Mesothelial cell of epicardium (in vitro differentiated cells): ENCODE results near the gene SLC28A1. TPM values are rescaled to one million over a fixed set of nuclear protein-coding genes. Genes with fewer than 3 reads are reported as not detected.

Source experiments
- DNase-seq, 2 experiments: peaks; one replicate each; pipeline ENCODE4 v3.0.0; 2021; ENCODE audit warnings: low spot score in 2 of 2; ENCODE audit not compliant: unreplicated experiment in 2 of 2
- H3K27ac Mint-ChIP-seq: 2 replicates; pipeline ENCODE4 v1.8.0; 2021; ENCODE audit warnings: mixed read lengths
- H3K27me3 Mint-ChIP-seq: 2 replicates; pipeline ENCODE4 v1.8.0; 2021; ENCODE audit warnings: low read depth, mixed read lengths
- H3K36me3 Mint-ChIP-seq: 2 replicates; pipeline ENCODE4 v1.8.0; 2021; ENCODE audit warnings: mixed read lengths
- H3K4me1 Mint-ChIP-seq: 2 replicates; pipeline ENCODE4 v1.8.0; 2021; ENCODE audit warnings: mixed read lengths
- H3K4me3 Mint-ChIP-seq: 2 replicates; pipeline ENCODE4 v1.8.0; 2021; ENCODE audit warnings: mild to moderate bottlenecking, moderate library complexity, mixed read lengths
- H3K9me3 Mint-ChIP-seq: 2 replicates; pipeline ENCODE4 v1.8.0; 2021; ENCODE audit warnings: mixed read lengths
- CTCF ChIP-seq: fragments of 200-600 bp; sonication (generic); IDR thresholded peaks from one replicate; pipeline ENCODE4 v1.5.0; 2021; ENCODE audit warnings: antibody characterized with exemption; ENCODE audit not compliant: unreplicated experiment
- total RNA-seq: library from RNA; stranded (reverse); gene quantifications from 3 replicates; pipeline ENCODE4 v1.2.1, GENCODE V29; 2021

The SLC28A1 gene
- total RNA-seq, 1 donor from 2014 or later = 0.20 TPM

DNA sequence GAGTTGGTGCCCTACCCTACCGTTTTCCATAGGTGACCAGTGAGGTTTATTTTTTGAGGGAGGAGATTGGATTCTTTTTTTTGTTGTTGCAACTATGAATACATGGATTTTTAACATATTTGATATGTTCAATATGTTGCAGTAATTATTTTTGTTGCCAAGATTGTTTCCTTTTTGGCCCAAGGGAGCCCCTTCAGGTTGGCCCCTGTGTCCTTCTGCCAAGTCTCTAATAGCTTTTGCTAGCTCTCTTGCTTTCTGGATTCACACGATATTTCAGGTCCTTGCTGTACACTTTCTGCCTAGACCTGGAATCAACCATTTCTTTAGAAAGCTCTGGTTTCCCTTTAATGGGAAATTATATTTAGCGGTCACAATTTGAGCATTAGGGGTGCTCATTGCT is 22.7 kb upstream of the SLC28A1 start:
- no peaks in the 10 kb centered on the region for H3K9me3 Mint-ChIP-seq
- no peak for TF ChIP-seq CTCF
- no peak for DNase-seq
- H3K27me3 Mint-ChIP-seq = no peaks in the 10 kb centered on the region
- H3K4me3 Mint-ChIP-seq = no peak overlapping the region
- no peak overlapping the region for H3K27ac Mint-ChIP-seq
- no peaks in the 10 kb centered on the region for H3K4me1 Mint-ChIP-seq
- peaks cover 2% of the 10 kb centered on the region for H3K36me3 Mint-ChIP-seq

DNA sequence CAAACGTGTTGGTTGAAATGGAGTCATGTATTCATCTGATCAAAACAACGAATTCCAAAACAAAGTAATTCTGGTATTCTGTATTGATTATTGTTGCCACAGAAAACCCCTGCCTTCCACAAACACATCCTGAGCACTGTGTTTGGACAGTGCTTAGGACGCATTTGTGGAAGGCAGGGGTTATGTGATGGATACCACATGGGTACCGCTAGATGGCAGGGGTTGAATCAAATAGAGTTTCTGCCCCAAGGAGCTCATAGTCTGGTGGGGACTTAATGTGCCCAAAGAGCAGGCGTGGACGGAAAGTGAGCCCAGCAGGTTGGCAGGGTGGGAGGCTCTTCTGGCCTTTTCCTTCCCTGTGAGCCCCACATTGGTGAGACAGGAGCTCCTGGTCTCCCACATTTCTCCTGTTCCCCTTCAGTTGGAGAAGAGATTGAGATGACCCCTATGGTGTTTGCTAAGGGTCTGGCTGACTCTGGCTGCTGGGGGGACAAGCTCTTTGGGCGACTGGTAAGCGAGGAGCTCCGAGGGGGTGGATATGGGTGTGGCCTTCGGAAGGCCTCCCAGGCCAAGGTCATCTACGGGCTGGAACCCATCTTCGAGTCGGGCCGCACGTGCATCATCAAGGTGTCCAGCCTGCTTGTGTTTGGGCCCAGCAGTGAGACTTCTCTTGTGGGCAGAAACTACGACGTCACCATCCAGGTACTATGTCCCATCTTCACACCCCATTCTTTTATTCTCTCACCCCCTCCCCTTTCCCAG is 22.1 kb upstream of the SLC28A1 start:
- Mint-ChIP-seq H3K4me3 (no peak overlapping the region), H3K36me3 (peaks cover 2% of the 10 kb centered on the region), H3K27me3 (no peaks in the 10 kb centered on the region), H3K27ac (no peak overlapping the region), H3K4me1 (no peaks in the 10 kb centered on the region), H3K9me3 (no peaks in the 10 kb centered on the region)
- DNase-seq = no peak
- TF ChIP-seq CTCF = no peak

DNA sequence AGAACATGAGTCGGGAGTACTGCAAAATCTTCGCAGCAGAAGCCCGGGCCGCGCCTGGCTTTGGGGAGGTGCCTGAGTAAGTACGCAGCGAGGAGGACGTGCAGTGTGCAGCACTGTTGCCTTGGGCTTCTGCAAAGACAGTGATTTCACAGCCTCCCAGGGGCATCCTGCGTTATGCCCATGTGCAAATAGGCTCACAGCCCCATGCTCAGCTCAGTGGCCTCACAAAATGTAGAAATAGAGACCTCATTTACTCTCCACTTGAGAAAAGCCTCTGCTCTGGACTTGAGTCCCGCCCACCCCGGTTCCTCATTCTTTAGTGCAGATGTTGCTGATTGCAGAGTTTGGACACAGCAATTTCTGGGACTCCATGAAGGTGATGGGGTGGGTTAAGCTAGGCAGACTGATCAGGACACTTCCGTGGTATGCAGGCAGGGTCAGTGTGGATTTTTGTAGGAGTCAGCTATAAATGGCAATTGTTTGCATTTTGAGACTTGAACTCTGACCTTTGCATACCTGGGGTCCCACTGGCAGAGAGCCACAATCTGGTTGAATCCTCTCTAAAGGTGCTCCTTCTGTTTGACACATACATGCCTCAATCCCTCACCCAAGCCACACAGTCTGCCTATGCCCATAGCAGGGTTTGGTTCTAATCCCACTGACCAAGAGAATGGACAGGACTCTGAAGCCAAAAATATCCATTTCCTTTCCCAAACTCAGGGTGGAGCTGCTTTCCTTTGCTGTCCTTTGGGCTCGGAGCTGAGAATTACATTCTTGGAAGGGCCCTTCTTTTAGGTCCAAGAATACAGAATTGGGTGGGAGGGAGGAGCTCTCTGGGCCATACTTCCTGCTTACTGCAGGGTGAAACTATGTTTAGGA is 20.7 kb upstream of the SLC28A1 start:
- DNase-seq = no peak
- Mint-ChIP-seq H3K27ac (no peak overlapping the region), H3K36me3 (peaks cover 3% of the 10 kb centered on the region)

DNA sequence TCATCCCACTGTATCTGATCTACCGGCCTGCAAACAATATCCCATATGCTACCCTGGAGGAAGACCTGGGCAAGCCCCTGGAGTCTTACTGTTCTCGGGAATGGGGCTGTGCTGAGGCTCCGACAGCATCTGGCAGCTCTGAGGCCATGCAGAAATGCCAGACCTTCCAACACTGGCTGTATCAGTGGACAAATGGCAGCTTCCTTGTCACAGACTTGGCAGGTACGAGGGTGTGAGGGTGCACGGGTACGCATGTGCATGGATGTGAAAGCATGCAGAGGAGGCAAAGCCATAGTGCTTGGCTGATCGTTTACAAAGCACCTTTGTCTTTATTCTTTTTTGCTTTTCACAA is 20.0 kb upstream of the SLC28A1 start:
- Mint-ChIP-seq H3K27ac (no peak overlapping the region), H3K27me3 (no peaks in the 10 kb centered on the region), H3K9me3 (no peaks in the 10 kb centered on the region), H3K4me3 (no peak overlapping the region), H3K4me1 (no peaks in the 10 kb centered on the region), H3K36me3 (peaks cover 8% of the 10 kb centered on the region)
- TF ChIP-seq CTCF = no peak
- no peak for DNase-seq

More for the DNA sequence above, 20.7 kb upstream of the SLC28A1 start:
- no peak for TF ChIP-seq CTCF
- no peaks in the 10 kb centered on the region for H3K4me1 Mint-ChIP-seq
- H3K4me3 Mint-ChIP-seq = no peak overlapping the region
- H3K27me3 Mint-ChIP-seq = no peaks in the 10 kb centered on the region
- H3K9me3 Mint-ChIP-seq = no peaks in the 10 kb centered on the region

DNA sequence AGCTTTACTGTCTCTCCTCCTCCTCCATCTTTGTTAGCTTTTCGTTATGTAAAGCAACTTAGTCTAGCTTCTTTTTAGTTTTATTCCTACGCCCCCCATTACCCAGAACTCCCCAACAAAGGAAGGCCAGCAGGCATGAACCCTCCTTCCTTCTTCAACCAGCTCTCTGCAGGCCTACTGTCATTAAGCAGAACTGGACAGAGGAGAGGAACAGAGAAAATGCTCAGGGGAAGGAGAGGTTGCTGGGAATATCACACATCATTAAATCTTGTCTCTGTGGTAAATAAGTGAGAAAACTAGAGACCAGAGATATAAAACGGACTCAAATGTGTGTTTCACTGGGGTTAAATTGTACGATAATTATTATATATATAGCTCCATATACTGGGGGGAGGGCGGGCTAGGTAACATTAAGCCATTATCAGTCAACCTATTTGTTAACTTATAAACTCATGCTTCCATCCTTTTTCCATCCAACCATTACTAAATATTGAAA is 19.3 kb upstream of the SLC28A1 start:
- Mint-ChIP-seq H3K27ac (no peak overlapping the region), H3K36me3 (peaks cover 7% of the 10 kb centered on the region)
- TF ChIP-seq CTCF = no peak

More for the DNA sequence above, 19.3 kb upstream of the SLC28A1 start:
- Mint-ChIP-seq H3K9me3 (no peaks in the 10 kb centered on the region), H3K27me3 (no peaks in the 10 kb centered on the region), H3K4me1 (no peaks in the 10 kb centered on the region), H3K4me3 (no peak overlapping the region)
- no peak for DNase-seq
